GM12872 (cell line): ENCODE results near the gene PAM.

Source experiments
- TF ChIP-seq, protein P1 (sequence below): IDR thresholded peaks from 3 replicates; pipeline ENCODE4 v1.5.1; 2011; ENCODE audit warnings: low read depth, mild to moderate bottlenecking, low read length, moderate library complexity; ENCODE audit not compliant: insufficient read depth

Gene PAM

GRCh38 chr5:102850503-102850902 lies 95.4 kb downstream of the PAM start:
- TF ChIP-seq, protein P1, sequence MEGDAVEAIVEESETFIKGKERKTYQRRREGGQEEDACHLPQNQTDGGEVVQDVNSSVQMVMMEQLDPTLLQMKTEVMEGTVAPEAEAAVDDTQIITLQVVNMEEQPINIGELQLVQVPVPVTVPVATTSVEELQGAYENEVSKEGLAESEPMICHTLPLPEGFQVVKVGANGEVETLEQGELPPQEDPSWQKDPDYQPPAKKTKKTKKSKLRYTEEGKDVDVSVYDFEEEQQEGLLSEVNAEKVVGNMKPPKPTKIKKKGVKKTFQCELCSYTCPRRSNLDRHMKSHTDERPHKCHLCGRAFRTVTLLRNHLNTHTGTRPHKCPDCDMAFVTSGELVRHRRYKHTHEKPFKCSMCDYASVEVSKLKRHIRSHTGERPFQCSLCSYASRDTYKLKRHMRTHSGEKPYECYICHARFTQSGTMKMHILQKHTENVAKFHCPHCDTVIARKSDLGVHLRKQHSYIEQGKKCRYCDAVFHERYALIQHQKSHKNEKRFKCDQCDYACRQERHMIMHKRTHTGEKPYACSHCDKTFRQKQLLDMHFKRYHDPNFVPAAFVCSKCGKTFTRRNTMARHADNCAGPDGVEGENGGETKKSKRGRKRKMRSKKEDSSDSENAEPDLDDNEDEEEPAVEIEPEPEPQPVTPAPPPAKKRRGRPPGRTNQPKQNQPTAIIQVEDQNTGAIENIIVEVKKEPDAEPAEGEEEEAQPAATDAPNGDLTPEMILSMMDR: no peak

DNA sequence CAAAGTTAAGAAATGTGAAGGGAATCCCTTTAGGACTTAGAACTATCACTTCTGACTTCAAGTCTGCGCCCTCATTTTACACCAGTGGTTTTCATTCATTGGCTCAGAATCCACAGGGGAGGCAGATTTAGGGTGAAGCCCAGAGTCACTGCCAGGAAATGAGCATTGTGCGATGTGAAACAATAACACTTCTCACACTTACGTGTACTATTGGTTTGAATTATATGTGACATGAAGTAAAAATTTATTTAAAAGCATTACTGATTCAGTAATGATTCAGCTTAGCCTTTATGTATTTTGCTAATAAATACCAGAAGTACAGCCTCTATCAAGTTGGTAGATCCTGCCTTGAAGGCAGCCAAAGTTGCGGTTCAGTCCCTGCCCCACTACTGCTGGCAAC lies 98.6 kb downstream of the PAM start:
- TF ChIP-seq, protein P1: no peak

DNA sequence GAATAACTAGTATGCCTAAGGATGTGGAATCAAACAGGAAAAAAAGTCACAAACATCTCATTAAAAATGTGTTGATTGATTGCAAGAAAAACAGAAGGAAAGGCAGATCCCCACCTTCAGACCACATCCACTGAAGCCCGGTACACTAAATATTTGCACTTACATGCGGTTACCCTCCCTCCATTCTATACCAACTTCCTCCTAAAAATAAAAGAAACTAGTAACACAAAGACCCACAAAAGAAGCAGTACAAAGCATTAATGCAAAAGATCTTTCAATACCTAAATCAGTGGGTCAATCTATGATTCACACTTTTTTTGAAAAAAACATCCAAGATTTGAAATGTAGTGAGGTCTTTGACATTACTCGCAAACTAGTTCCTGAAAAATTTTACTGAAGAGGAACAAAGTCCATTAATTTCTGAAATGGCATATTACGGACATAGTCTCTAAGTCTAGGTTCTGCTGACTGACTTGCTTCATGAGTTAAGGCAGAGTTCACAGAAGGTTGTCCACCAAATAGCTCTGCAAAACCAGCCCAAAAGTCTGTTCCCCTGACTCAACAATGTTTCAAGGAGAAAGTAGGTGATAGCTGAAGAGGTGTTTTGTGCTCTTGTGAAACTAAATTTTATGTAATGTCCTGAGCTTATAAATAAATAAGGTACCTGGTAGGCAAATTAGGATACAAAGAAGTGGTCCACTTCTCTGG lies 100.7 kb downstream of the PAM start:
- TF ChIP-seq, protein P1: no peak

DNA sequence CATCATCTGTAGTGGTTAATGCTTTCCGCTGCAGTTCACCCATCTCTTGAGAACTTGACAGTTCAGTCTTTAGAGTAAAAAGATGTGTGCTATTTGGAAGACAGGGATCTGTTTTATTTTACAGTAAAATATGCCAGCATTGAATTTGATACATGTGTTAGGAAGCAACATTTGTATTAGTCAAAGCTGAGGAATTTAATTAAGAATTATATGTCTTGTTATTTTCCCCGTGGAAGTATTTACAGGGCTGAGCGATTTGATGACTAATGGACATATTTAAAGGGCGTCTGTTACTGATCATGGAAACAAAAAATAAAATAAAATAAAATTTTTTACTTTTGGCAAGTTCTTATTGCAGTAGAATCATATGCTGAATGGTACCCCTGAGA lies 101.3 kb downstream of the PAM start:
- TF ChIP-seq, protein P1: no peak

DNA sequence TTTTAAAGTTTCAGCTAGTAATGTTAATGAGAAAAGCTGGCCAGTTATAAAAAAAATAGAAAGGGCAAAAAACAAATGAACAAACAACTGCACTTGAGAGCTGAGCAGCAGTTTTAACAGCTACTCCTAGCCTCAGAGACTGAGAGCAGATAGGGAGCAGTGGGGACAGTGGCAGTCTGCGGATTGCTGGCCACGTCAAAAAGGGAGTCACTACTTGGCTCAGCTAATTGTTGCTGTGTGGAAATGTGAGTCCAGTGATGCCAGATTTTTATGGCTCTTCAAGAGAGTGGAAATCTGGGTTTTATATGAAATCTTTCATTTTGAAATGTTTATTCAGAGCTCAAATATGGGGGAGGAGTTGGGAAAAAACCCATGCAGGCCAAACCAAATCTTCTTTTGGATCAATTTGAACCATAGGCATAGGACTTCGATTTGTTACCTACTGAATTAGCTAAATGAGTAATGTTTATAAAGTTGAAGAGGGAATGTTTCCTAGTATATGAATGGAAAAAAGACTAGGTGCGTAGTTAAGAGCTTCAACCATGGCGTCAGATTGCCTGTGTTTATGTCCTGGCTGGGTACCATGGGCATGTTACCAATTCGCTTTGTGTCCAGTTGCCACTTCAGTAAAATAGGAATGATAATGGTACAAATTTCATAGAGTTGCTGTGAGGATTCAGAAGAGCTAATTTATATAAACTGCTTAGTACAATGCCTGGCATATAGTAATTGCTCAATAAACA lies 102.1 kb downstream of the PAM start:
- TF ChIP-seq, protein P1: no peak

- TF ChIP-seq, protein P1: no peak
Observed at GRCh38 chr5:102858221-102858620, 103.1 kb downstream of the PAM start.

DNA sequence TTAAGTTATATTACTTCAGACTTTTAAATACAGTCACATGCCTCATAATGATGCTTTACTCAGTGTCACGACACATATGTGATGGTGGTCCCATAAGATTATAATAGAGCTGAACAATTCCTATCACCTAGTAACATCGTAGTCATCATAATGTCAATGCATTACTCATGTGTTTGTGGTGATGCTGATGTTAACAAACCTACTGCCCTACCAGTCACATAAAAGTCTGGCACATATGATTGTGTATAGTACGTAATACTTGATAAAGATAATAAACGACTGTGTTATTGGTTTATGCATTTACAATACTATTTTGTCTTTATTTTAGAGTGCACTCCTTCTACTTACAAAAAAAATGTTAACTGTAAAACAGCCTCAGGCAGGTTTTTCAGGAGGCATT lies 103.7 kb downstream of the PAM start:
- TF ChIP-seq, protein P1: no peak
